Nephron progenitor cell (in vitro differentiated cells): ENCODE measurements around the gene COX7B2.

Source experiments
- DNase-seq: peaks from one replicate; pipeline ENCODE4 v3.0.0; 2021
- H3K27ac Mint-ChIP-seq: 2 replicates; pipeline ENCODE4 v1.8.0; 2021; ENCODE audit warnings: mild to moderate bottlenecking, moderate library complexity, mixed read lengths
- H3K27me3 Mint-ChIP-seq: 2 replicates; pipeline ENCODE4 v1.8.0; 2021; ENCODE audit warnings: mild to moderate bottlenecking, low read depth, mixed read lengths; ENCODE audit not compliant: poor library complexity
- H3K36me3 Mint-ChIP-seq: 2 replicates; pipeline ENCODE4 v1.8.0; 2021; ENCODE audit warnings: low read depth, mixed read lengths
- H3K4me1 Mint-ChIP-seq: 2 replicates; pipeline ENCODE4 v1.8.0; 2021; ENCODE audit warnings: mixed read lengths
- H3K4me3 Mint-ChIP-seq: 2 replicates; pipeline ENCODE4 v1.8.0; 2021; ENCODE audit warnings: mild to moderate bottlenecking, moderate library complexity, mixed read lengths
- H3K9me3 Mint-ChIP-seq: 2 replicates; pipeline ENCODE4 v1.8.0; 2021; ENCODE audit warnings: mild to moderate bottlenecking, moderate library complexity, mixed read lengths
- TF ChIP-seq, protein P1 (sequence below): fragments of 200-600 bp; sonication (generic); IDR thresholded peaks from 2 replicates; pipeline ENCODE4 v1.5.0; 2021; ENCODE audit warnings: antibody characterized with exemption

The COX7B2 gene

DNA sequence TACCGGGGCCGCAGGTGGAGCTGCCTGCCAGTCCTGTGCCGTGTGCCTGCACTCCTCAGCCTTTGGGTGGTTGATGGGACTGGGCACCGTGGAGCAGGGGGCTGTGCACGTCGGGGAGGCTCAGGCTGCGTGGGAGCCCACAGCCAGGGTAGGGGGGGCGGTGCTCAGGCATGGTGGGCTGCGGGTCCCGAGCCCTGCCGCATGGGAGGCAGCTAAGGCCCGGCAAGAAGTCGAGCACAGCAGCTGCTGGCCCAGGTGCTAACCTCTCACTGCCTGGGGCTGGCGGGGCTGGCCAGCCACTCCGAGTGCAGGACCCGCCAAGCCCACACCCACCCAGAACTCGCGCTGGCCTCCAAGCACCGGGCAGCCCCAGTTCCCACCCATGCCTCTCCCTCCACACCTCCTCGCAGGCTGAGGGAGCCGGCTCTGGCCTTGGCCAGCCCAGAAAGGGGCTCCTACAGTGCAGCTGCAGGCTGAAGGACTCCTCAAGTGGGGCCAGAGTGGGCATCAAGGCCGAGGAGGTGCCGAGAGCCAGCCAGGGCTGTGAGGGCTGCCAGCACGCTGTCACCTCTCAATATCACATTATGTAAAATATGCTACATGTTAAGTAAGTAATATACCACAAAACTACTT is 104.1 kb downstream of the COX7B2 start:
- no peak overlapping the region for H3K27ac Mint-ChIP-seq
- no peaks in the 10 kb centered on the region for H3K27me3 Mint-ChIP-seq
- TF ChIP-seq, protein P1, sequence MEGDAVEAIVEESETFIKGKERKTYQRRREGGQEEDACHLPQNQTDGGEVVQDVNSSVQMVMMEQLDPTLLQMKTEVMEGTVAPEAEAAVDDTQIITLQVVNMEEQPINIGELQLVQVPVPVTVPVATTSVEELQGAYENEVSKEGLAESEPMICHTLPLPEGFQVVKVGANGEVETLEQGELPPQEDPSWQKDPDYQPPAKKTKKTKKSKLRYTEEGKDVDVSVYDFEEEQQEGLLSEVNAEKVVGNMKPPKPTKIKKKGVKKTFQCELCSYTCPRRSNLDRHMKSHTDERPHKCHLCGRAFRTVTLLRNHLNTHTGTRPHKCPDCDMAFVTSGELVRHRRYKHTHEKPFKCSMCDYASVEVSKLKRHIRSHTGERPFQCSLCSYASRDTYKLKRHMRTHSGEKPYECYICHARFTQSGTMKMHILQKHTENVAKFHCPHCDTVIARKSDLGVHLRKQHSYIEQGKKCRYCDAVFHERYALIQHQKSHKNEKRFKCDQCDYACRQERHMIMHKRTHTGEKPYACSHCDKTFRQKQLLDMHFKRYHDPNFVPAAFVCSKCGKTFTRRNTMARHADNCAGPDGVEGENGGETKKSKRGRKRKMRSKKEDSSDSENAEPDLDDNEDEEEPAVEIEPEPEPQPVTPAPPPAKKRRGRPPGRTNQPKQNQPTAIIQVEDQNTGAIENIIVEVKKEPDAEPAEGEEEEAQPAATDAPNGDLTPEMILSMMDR: no peak
- H3K9me3 Mint-ChIP-seq: no peaks in the 10 kb centered on the region
- no peaks in the 10 kb centered on the region for H3K36me3 Mint-ChIP-seq
- H3K4me3 Mint-ChIP-seq: no peak overlapping the region
- no peaks in the 10 kb centered on the region for H3K4me1 Mint-ChIP-seq
- DNase-seq: no peak

DNA sequence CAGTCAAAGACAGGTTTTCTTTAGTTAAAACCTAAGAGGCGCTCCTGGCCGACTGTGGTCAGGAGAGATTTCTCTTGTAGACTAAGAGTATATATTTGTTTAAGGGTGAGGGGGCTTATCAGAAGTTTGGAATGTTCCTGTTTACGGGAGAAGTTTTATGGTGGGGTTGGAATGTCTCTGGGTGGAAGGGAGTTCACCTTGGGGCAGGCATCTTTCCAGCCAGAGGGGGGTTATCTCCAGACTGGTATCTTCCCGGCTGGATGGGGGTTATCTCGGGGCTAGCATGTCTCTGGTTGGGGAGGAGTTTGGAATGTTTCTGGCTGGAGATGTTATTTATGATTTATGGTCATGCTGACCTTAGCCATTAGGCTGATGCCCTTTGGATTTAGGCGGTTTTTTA is 116.0 kb downstream of the COX7B2 start:
- H3K9me3 Mint-ChIP-seq: peaks cover 20% of the 10 kb centered on the region
- no peaks in the 10 kb centered on the region for H3K27me3 Mint-ChIP-seq
- no peaks in the 10 kb centered on the region for H3K4me1 Mint-ChIP-seq
- H3K36me3 Mint-ChIP-seq: no peaks in the 10 kb centered on the region
- TF ChIP-seq, protein P1: no peak
- H3K4me3 Mint-ChIP-seq: no peak overlapping the region
- DNase-seq: no peak
- no peak overlapping the region for H3K27ac Mint-ChIP-seq

DNA sequence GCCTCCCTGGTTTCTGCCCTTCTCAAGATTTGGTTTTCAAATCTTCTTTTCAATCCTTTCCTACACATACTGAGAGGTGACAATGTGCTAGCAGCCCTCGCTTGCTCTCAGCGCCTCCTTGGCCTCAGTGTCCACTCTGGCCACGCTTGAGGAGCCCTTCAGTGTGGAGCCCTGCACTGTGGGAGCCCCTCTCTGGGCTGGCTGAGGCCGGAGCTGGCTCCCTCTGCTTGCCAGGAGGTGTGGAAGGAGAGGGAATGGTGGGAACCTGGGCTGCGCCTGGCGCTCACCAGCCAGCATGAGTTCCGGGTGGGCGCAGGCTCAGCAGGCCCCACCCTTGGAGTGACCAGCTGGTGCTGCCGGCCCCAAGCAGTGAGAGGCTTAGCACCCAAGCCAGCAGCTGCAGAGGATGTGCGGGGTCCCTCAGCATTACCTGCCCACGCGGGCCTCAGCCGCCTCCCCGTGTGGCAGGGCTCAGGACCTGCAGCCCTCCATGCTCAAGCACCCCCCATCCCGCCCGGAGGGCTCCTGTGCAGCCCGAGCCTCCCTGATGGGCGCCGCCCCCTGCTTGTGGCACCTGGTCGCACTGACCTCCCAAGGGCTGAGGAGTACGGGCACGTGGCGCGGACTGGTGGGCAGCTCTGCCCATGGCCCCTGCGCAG is 127.5 kb downstream of the COX7B2 start:
- Mint-ChIP-seq H3K36me3 (no peaks in the 10 kb centered on the region), H3K27ac (no peak overlapping the region), H3K9me3 (peaks cover 10% of the 10 kb centered on the region), H3K4me3 (no peak overlapping the region), H3K4me1 (no peaks in the 10 kb centered on the region), H3K27me3 (peaks cover 5% of the 10 kb centered on the region)
- TF ChIP-seq, protein P1: no peak
- DNase-seq: no peak

DNA sequence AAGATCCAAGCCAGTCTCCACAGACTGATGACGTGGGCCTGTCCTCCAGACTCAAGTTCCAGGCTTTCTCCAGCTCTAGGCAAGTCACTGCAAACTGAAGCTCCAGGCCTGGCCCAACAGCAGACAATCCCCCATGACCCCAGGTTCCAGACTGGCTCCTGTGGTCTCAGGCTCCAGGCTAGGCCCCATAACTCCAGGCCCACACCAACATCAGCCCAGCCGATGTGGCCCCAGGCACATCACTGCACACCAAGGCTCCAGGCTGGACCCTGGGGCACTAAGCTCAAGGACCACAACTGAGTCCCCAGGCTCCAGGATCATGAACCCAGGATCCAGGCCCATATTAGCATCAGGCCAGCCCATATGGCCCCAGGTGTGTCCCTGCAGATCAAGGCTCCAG is 143.6 kb downstream of the COX7B2 start:
- H3K4me1 Mint-ChIP-seq: no peaks in the 10 kb centered on the region
- no peaks in the 10 kb centered on the region for H3K9me3 Mint-ChIP-seq
- H3K27me3 Mint-ChIP-seq: no peaks in the 10 kb centered on the region
- no peak for DNase-seq
- H3K36me3 Mint-ChIP-seq: no peaks in the 10 kb centered on the region
- TF ChIP-seq, protein P1: no peak
- no peak overlapping the region for H3K4me3 Mint-ChIP-seq
- H3K27ac Mint-ChIP-seq: no peak overlapping the region

DNA sequence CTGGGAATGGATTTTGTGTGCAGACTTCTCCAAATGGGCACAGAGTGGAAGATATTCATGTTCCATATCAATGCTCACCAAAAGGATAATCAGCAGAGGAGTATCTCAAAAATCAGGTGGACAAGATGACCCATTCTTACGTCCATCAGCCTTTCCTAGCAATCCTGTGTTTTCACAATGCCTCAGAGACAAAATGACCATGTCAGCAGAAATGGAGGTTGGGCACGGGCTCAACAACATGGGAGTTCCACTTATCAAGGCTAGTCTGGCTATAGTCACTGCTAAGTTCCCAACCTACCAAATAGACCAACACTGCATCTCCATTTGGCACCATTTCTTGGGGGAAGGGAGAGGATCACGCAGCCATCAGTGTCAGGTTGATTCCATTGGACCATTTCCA is 179.0 kb downstream of the COX7B2 start:
- no peaks in the 10 kb centered on the region for H3K36me3 Mint-ChIP-seq
- H3K27me3 Mint-ChIP-seq: no peaks in the 10 kb centered on the region
- DNase-seq: no peak
- TF ChIP-seq, protein P1: no peak
- H3K9me3 Mint-ChIP-seq: peaks cover 22% of the 10 kb centered on the region
- no peaks in the 10 kb centered on the region for H3K4me1 Mint-ChIP-seq
- H3K4me3 Mint-ChIP-seq: no peak overlapping the region
- no peak overlapping the region for H3K27ac Mint-ChIP-seq

DNA sequence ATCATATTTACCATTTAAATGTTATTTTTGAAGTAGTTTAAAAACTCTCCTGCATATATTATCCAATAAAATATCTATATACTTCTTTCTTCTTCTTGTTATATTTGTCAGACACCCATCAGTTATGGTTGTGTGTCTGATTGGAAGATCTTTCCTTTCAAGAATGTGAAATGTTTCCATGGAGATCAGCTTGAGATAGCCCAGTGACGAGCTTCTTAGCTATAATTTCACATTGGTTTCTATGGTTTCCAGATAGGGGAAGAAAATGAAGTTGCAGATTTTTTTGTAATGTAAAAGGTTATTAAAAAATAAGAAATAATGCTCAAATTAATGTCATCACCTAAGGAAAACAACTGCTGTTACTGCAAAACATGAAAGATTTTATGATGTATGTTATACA is 189.0 kb downstream of the COX7B2 start:
- Mint-ChIP-seq H3K4me1 (no peaks in the 10 kb centered on the region), H3K9me3 (peaks cover 20% of the 10 kb centered on the region), H3K27me3 (no peaks in the 10 kb centered on the region), H3K4me3 (no peak overlapping the region), H3K36me3 (no peaks in the 10 kb centered on the region), H3K27ac (no peak overlapping the region)
- no peak for DNase-seq
- TF ChIP-seq, protein P1: no peak
